HG03025 (cell line): ENCODE data around the gene RPS3.

Source experiments
- ATAC-seq: cut with Tn5 transposase; IDR thresholded peaks from one replicate; pipeline ENCODE4 v1.9.1; 2021; ENCODE audit warnings: mild to moderate bottlenecking, moderate library complexity; ENCODE audit not compliant: unreplicated experiment, low FRiP score

The RPS3 gene

DNA sequence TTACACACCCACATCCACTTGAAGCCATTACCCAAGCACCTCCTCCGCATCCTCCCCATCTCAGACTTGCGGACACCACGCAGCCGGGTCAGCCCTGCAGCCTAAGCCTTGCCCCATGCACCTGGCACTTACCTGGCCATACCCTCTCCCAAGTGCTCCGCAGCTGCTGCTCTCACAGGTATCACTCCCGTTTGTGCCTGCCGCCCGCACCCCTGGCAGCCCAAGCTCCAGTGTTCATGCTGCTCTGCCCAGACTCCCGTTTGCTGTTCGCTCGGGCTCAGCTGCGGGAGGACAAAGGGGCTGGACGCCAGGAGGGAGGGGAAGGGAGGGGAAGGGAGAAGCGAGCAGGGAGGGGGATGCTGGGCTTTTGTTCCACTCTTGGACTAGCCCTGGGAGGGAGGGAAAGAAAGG is 33.6 kb downstream of the RPS3 start, which contains the start of gene KLHL35:
KLHL35 (minus strand) TSS at position 293 of the 411 bp plus-strand sequence. CDS start 2,574 bp downstream, outside the sequence.
- no peak for ATAC-seq

DNA sequence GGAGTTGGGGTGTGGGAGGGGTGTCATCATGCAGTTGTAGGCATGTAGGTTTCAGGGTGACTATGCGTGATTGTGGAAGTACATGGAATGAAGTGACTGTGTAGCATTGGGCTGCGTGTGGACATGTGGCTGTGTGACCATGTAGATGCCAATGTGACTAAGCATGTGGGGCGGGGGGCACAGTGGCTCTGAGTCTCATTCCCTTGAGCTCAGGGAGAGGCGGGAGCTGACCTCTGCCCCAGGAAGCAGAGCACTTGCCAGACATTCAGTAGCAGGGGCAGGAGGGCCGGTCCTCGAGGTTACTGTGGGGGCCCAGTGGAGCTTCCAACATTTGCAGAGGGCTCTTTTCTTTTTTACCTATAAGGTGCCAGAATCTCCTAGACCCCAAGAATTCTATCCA is 34.1 kb downstream of the RPS3 start:
- ATAC-seq, result no peak

DNA sequence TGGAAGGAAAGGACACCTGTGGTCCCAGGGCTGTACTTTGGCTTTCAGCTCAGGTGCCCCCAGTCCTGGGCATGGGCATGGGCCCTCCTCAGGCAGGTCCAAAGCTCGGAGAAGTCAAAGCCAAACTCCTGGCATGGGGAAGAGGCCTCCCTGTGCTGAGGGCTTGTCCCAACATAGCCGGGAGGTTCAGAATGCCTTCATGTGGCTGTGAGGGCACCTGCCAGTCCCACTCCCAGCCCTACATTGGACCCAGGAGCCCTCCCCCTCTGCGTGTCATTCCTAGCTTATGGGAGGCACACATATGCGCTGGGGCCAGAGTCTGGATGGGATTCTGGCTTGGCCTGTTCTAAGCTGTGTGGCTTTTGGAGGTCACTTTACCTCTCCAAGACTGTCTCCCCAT is 34.7 kb downstream of the RPS3 start:
- no peak for ATAC-seq

DNA sequence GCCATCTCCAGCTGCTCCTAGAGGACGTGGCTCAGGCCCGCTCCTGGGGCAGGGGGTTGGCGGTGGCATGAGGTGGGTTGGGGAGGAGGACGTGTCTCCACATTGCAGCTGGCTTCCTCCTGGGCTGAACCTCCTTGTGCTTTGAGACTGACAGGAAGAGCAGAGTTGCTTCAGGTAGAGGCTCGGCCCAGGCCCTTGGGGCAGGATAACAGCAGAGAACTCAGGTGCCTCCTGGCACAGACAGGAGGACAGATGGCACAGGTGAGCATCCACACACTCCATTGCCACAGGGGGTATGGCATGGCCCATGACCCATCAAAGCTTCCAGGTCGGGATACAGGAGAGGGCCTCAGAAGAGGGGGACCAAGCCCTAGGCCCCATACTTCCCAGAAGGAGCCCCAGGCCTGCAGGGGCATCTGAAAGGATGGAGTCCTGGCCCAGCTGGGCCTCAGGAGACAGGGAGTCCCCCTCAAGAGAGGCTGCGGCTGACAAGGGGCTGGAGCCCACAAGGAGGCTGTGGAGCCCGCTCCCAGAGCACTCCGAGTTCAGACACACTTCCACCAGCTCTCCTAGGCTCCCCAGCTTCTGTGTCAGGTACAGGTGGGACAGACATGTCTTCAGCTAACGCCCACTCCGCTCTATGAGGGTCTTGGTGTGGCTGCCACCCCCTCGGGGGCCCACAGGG is 35.7 kb downstream of the RPS3 start:
- no peak for ATAC-seq

DNA sequence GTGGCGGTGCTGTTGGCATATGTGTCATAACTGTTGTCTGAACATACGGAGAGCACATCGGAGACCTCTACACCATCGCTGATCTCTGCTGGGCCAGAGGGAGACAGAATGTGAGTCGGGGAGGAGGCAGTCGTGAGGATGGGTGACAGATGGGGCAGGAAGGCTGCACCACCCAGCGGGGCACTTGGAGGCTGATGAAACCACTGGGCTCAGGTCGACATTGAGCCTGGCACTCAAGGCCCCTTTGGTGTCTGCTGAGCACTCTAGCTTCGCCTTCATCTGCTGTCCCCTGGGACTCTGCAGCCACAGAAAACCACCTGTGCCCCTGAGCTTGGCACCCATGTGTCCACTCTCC is 36.2 kb downstream of the RPS3 start:
- ATAC-seq, result no peak

DNA sequence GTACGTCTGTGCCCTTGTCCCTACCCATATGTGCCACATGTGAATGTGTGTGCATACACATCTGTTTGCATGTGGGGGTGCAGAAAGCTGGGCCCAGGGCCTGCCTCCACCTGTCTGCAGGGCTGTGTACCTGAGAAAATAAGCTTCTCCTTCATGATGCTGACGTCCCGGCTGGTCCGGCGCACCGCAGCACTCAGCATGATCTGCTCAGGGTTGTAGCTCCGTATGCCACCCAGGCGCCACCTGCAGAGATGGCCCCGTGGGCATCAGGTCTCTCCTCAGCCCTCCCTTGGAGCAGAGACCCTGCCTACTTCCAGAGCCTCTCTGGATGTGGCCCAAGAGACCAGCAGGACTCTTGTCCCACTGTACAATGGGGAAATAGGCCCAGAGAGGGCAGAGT is 37.5 kb downstream of the RPS3 start:
- ATAC-seq, result no peak

DNA sequence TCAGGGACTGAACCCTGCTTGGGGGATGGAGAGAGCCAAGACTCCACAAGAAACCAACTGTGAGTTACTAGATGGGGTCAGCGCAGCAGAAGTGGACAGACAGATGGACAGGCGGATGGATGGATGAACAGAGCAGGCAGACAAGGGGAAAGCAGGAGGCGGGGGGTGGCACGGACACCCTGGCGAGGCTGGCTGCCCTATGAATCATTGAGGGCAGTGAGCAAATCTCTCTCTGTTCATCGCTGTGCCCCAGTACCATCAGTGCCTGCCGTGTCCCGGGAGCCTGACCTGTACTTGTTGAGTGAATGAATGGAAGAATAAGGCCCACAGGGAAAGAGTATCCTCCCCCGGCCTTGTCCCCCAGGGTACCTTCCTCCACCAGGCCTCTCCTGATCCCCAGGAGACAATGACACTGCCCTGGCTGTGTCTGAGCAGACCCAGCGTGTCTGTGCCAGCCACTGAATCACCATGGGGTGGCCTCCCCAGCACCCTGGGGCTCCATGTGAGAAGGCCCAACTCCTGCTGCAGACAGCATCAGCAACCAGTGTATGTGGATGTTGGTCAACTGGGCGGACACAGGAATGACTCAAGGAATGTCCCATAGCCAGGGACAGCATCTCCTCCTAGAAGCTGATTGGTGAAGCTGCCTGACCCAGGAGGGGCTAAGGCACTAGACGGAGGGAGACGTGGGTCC is 38.8 kb downstream of the RPS3 start:
- ATAC-seq, result no peak

DNA sequence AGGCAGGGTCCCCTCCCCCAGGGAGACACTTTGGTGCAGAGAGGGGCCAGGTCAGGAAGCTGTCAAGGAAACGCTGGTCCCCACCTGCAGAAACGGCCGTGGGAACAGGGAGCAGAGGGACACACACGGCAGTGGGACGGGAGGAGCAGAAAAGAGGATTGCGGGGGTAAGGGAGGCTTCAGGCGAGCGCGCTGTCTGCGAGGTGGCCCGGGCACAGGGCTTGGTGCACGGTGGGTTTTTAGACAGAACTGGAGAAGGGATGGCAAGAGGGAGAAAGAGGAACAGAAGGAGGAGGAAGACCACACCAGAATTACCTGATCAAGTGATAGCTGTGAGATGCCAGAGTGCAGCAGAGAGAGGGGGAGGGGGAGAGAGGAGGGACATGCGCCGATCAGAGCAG is 39.7 kb downstream of the RPS3 start:
- no peak for ATAC-seq

DNA sequence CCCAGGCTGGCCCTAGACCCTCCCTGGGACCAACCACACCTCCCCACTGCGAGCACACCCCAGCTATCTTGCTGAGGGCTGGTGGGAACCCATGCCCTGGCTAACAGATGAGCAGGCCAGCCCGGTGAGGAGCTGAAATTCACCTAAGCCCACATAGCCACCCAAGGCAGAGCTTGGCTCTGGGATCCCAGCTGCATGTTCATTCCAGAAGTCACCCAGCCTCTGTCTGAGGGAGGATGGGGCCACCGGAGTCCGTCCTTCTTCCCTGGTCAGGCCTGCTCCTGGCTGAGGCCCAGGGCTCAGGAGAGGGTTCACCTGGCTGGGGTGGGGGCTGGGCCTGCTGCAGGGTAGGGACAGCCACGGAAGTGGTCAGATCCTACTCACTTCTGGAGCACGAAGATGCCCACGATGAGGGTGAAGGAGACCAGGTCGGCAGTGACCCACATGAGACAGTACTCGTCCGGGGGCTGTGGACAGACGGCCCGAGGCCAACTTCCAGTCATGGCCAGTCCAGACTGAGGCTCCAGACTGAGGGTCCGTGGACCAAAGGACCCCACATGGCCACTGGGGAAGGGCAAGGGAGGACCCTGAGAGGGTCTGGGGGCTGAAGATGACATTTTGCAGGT is 40.3 kb downstream of the RPS3 start:
- ATAC-seq, result no peak

DNA sequence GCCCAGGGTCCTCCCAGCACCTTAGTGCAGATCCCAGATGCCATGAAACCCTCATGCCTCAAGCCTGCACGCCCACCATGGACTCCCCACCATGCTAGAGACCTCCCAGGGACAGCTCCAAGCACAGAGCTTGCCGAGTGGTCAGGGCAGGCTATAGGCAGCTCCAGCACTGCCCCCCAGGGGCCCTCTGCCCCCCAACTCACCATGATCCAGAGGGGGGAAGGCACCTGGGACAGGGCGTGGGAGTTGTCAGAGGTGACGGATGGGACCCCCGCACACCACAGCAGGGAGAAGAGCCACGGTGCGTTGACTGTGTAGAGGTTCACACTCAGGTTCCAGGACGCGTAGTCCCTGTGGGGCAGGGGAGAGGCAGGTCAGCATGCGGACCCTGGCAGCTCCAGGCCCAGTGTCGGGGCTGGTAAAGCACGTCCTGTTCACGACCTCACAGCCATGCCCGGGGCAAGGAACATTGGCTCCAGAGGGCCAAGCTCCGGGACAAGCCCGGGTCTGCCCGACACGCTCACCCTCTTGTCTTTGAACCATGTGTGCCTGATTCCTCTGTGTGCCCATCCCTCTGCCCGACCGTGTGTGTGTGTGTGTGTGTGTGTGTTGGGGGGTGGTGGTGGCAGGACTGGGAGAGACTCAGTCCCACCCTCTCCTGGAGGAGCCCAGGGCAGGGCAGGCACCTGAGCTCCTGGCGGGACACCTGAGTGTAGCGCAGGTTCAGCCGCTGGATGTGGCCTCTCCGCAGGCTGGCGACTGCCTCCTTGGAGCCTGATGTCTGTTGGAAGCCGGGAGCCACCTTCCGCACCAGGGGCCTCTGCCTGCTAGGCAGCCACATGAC is 41.9 kb downstream of the RPS3 start:
- no peak for ATAC-seq

DNA sequence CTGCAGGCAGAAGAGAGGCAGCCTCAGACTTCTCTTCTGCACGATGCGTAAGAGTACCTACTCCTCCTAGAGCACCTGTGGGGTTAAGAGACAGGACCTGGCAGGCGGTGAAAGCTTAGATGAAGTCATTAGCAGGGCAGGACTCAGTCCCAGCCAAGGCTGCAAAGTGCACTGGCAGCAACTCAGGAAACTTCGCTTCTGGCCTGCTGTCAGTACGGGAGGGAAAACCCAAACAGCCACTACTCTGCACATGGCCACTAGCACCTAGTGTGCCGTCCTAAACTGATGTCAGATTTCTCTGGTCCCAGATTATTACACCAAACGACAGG is 42.5 kb downstream of the RPS3 start:
- no peak for ATAC-seq

DNA sequence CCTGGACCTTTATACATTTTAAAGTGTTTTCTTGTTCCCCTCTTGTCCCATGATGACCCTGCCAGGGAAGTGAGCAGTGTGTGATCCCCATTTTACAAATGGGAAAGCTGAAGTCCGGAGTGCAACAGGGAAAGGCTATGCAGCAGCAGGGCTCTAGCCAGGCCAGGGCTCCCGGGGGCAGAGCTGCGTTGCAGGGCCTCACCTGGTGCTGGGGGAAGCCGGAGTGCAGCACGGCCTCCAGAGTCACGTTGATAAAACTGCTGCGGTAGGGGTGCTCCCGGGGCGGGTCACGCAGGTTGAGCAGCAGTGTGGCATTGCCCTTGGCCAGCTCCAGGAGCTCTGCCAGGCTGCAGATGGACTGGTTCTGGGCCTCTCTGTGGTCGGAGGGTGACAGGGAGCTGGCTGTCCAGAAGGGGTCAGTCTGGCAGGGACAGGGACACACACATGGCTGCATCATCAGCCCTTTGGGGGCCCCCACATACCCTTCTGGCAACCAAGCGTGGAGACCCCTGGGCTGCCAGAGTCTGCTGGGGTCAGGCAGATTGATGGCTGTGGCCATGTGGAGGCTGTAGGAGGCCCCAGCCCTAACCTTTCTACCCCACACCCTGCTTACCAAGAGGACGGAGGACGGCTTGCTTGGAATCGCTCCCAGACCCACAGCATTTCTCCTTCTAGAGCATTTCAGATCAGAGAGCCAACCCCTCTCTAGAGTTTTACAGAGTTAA is 43.0 kb downstream of the RPS3 start:
- no peak for ATAC-seq

DNA sequence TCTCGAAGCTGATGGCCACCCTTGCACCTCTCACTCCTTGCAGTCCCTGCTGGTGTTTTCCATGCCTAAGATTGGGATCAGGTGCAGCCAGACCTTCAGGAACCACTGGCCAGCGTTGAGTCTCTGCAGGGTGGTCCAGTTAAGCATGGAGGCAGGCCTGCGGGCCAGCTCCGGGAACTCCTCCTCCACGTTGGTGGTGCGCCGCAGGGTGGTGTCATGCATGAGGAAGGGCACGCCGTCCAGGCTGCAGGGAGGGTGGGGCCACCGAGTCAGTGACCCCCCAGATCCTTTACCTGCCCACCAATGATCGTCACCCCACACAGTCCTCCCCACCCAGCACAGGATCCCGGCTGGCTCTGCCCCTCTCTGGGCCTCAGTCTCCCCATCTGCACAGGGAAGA is 43.7 kb downstream of the RPS3 start:
- ATAC-seq, result no peak

DNA sequence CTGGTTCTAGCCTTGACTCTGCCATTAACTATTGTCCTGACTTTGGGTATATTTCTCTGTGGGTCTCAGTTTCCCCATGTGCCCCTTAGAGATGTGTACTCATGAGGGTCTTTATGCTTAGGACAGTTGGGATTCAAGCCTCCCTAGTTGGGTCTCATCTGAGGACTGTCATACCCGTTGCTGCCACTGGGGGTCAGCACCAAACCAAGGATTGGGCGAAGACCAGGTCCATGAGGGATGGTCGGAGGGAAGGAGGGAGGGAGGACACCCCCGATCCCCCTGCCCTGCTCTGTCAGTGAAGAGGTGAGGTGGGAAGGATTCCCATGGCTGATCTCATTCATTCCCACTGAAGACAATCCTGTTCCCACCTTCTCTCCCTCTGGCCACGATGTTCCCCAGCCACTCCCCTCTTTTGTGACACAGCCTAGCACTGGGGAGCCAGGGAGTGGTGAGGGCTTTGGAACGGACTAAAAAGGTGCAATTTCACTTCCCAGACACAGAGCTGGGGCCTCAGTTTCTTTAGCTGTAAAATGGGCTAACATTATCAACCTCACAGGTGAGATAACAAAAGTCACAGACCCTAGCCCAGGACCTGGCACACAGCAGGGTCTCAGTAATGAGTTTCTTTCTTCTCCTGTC is 46.1 kb downstream of the RPS3 start:
- ATAC-seq, result no peak

DNA sequence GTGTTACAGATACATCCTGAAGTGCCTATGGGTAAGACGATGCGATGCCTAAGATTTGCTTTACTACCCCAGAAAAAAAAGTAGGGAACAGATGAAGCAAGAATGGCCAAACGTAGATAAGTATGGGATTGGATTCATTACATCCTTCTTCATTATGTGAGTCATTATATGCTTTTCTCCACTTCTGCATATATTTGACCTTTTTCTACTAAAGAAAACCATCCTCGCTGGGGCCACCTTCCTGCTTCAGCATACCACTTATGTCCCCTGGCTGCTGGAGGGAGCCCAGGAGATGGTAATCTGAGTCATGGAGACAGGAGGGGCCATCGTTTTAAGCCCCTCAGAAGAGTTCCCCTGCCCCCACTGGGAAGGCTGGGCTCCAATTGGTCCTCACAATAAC is 48.1 kb downstream of the RPS3 start:
- no peak for ATAC-seq

DNA sequence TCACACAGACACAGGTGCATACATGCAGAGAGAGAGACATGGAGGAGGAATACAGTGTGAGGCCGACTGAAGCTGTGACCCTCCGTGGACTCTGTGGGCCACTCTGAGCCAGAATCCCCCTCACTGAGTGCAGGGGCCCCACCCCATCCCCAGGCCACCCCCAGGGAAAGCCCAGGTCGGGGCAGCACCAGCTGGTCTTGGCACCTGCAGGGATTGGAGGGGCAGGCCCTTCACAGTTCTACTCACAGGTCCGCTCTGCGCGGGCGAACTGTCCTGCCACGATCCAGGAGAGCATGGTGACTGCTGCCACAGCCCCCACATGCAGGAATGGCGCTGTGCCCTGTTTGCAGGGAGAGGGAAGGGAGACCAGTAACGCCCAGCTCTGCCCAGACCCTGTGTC is 50.0 kb downstream of the RPS3 start:
- ATAC-seq, result no peak

DNA sequence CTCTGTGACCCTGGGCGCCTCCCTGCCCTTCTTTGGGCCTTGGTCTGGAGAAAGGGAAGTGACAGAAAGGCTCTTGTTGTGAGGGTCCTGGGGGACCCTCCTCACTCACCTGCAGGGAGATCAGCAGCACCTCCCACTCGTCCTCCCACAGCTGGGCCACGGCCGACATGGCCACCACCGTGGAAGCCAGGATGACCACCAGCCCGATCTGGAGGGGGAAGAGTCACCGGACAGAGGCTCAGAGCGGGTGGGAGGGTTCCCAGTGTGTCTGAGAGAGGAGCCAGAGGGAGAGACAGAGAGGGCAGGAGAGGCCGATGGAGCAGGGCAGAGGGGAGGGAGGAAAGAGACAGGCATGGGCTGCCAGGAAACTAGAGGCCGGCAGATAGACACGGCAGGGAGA is 50.5 kb downstream of the RPS3 start:
- no peak for ATAC-seq

DNA sequence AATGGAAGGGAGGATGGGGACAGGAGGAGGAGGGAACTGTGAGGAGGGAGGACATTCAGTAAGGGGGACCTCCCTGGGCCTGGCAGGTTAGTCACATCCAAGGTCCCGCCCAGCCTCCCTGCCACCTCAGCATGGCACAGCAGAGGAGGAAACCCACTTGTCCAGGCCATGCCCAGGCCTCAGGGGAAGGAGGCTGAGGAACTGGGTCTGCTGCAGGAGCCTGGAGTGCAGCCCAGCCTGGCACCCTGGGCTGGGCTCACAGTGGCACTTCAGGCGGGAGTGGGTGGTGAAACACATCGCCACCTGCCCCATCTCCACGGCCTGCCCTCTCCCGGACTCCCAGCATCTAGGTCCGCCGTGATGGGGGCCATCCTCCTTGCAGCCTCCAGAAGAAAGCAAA is 50.9 kb downstream of the RPS3 start:
- ATAC-seq, result no peak

DNA sequence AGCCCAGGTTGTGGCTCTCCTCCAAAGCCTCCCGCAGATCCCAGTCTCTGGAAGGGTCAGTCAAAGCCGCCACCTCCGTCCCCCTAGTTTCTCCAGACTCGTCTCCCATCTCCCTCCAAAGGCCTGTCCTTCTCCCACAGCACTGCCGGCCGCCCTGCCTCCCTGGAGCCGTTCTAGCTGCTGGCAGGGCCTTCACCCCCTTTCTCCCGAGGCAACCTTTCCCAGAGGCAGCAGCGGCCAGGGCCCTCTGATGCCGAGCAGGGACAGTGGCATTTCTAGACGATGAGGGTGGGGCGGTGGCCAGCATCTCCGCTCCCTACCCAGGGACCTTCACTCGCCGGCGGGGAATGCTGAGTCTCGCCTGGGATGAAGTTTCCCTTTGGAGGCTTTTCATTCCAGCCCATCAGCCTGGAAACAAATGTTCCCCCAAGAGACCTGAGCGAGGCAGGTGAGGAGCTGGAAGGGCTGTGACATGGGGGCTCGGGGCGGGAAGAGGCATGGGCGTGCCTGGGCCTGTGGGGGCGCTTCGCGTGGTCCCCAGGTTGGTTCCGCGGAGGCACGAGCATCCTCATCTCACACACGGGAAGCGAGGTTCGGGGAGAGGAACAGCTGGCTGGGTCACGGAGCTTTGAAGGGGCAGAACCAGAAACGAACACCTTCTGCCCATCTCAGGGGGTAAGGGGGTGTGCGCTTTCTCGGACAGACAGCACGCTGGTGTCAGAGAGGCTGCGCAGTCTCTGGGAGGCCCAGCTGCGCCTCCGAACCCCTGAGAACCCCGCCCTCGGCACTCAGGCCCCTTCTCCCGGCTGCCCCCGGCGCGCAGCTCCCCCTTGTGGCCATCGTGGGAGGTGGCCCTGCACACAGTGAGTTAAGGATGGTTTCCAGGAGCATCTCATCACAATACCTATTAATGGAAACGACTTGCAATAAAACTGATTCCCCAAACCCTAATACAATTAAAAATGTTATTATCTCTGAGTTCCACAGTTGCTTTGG is 51.8 kb downstream of the RPS3 start:
- no peak for ATAC-seq
